Endothelial cell of umbilical vein (primary cell): ENCODE results near the gene SYNDIG1. TPM values are rescaled to one million over a fixed set of nuclear protein-coding genes. Genes with fewer than 3 reads are reported as not detected.

Experiments used
- BruUV-seq: library from RNA; stranded (reverse); fragments of 400-500 nt; replicated peaks from 2 replicates; lab custom pipeline; 2021; lab: Mats Ljungman, UMichigan
- CTCF ChIA-PET: fragments of 300-600, 350-600 bp; sonication (Branson Sonifier 250); formaldehyde crosslinking; loops from one replicate; lab custom pipeline; 2021; ENCODE audit warnings: antibody characterized with exemption, inconsistent platforms; lab: Charles Lee
- POLR2A ChIA-PET: fragments of 300-600, 350-600 bp; sonication (Branson Sonifier 250); formaldehyde crosslinking; loops from one replicate; lab custom pipeline; 2021; ENCODE audit warnings: antibody characterized with exemption, inconsistent platforms; lab: Charles Lee
- DNase-seq: peaks from one replicate; pipeline ENCODE4 v3.0.0-alpha.2; 2011; ENCODE audit warnings: low read depth, low spot score
- FAIRE-seq: peaks from 2 replicates; lab custom pipeline; 2011; peaks lifted over from hg19 to GRCh38; lab: Jason Lieb, UNC
- H2AFZ ChIP-seq: 2 replicates; pipeline ENCODE4 v1.6.0; 2012; ENCODE audit warnings: low read depth, low read length, control low read depth, inconsistent platforms
- H3K27ac ChIP-seq: 2 replicates; pipeline ENCODE4 v1.5.1; 2011; ENCODE audit warnings: low read depth, mild to moderate bottlenecking, control low read depth, low read length, moderate library complexity; ENCODE audit not compliant: insufficient read depth
- H3K27me3 ChIP-seq, 2 experiments: 2 replicates each; pipeline versions ENCODE4 v1.6.0 to v1.6.1; 2011; ENCODE audit warnings: low read length in 2 of 2, mixed read lengths in 1 of 2; ENCODE audit not compliant: control insufficient read depth in 2 of 2, insufficient read depth in 2 of 2
- H3K36me3 ChIP-seq, 2 experiments: 2 replicates in 1 of 2; 3 replicates in 1 of 2; pipeline ENCODE4 v1.5.1; 2011; ENCODE audit warnings: low read length in 2 of 2, mild to moderate bottlenecking in 1 of 2, moderate library complexity in 1 of 2; ENCODE audit not compliant: control insufficient read depth in 2 of 2, insufficient read depth in 2 of 2; ENCODE audit errors: extremely low read depth in 1 of 2
- H3K4me1 ChIP-seq: 3 replicates; pipeline ENCODE4 v1.5.1; 2011; ENCODE audit warnings: mild to moderate bottlenecking, low read length; ENCODE audit not compliant: control insufficient read depth, insufficient read depth; ENCODE audit errors: extremely low read depth
- H3K4me2 ChIP-seq: 2 replicates; pipeline ENCODE4 v1.6.1; 2011; ENCODE audit warnings: low read length, control low read depth, mixed read lengths; ENCODE audit not compliant: insufficient read depth
- H3K4me3 ChIP-seq, 3 experiments: fragments of 200-600 bp in 1 of 3; sonication (generic), shearing (Covaris generic) in 1 of 3; replicated peaks in 1 of 3; 2 replicates each; pipeline ENCODE4 v1.5.1; 2011 to 2016; ENCODE audit warnings: control low read depth in 3 of 3, low read length in 3 of 3, mild to moderate bottlenecking in 2 of 3, inconsistent platforms in 1 of 3, low read depth in 1 of 3, moderate library complexity in 1 of 3; ENCODE audit not compliant: insufficient read depth in 1 of 3
- H3K79me2 ChIP-seq: 2 replicates; pipeline ENCODE4 v1.6.0; 2012; ENCODE audit warnings: low read length, inconsistent platforms; ENCODE audit not compliant: control insufficient read depth, insufficient read depth
- H3K9ac ChIP-seq: replicated peaks from 2 replicates; pipeline ENCODE3; 2011; ENCODE audit warnings: low read length, control low read depth; ENCODE audit not compliant: insufficient read depth; ENCODE audit errors: extremely low read depth
- H3K9me1 ChIP-seq: replicated peaks from 3 replicates; pipeline ENCODE4 v1.6.0; 2011; ENCODE audit warnings: mild to moderate bottlenecking, low read length; ENCODE audit not compliant: control insufficient read depth, insufficient read depth; ENCODE audit errors: extremely low read depth
- H3K9me3 ChIP-seq: replicated peaks from 2 replicates; pipeline ENCODE4 v1.5.1; 2012; ENCODE audit warnings: low read length, inconsistent platforms; ENCODE audit not compliant: control insufficient read depth, insufficient read depth
- H4K20me1 ChIP-seq: replicated peaks from 2 replicates; pipeline ENCODE3; 2011; ENCODE audit warnings: mild to moderate bottlenecking, low read length; ENCODE audit not compliant: control insufficient read depth, insufficient read depth; ENCODE audit errors: extremely low read depth
- EZH2 ChIP-seq: IDR thresholded peaks from 2 replicates; pipeline ENCODE4 v1.6.1; 2012; ENCODE audit warnings: borderline replicate concordance, low read depth, mild to moderate bottlenecking, moderate library complexity, low read length, inconsistent platforms; ENCODE audit not compliant: severe bottlenecking
- FOS ChIP-seq: IDR thresholded peaks from 2 replicates; pipeline ENCODE4 v1.6.1; 2011; ENCODE audit warnings: mild to moderate bottlenecking, low read length, moderate library complexity, borderline replicate concordance; ENCODE audit not compliant: insufficient read depth
- JUN ChIP-seq: IDR thresholded peaks from 2 replicates; pipeline ENCODE4 v1.6.1; 2011; ENCODE audit warnings: borderline replicate concordance, low read depth; ENCODE audit not compliant: insufficient read length, insufficient read depth
- MAX ChIP-seq: IDR thresholded peaks from 2 replicates; pipeline ENCODE4 v1.6.1; 2011; ENCODE audit not compliant: insufficient read depth, insufficient read length
- MYC ChIP-seq: IDR thresholded peaks from one replicate; pipeline ENCODE4 v1.6.1; 2011; ENCODE audit warnings: mild to moderate bottlenecking, low read depth, low read length
- POLR2A ChIP-seq: IDR thresholded peaks from 2 replicates; pipeline ENCODE4 v1.6.1; 2012; ENCODE audit warnings: low read depth, mild to moderate bottlenecking, control low read depth, low read length
- POLR2AphosphoS5 ChIP-seq: IDR thresholded peaks from 2 replicates; pipeline ENCODE4 v1.6.1; 2012; ENCODE audit warnings: low read depth, mild to moderate bottlenecking, control low read depth, low read length, moderate library complexity; ENCODE audit not compliant: insufficient read depth
- dilution Hi-C: fragments of 300-500 bp; cut with MboI; formaldehyde crosslinking; loops from one replicate; pipeline ENCODE4 v1.15.0; 2019; ENCODE audit warnings: low sequenced_read_pairs; ENCODE audit not compliant: extremely low pct_ligation_motif_present
- intact Hi-C: fragments of 100-400 bp; cut with micrococcal nuclease; formaldehyde crosslinking; loops from one replicate; pipeline ENCODE4 v1.10.0; 2022
- polyA plus RNA-seq, 4 experiments: library from polyadenylated mRNA; depleted of rRNA in 3 of 4; stranded (reverse) in 3 of 4; unstranded in 1 of 4; fragments of >200 nt; gene quantifications; 2 replicates each; pipeline versions ENCODE4 v1.2.1 to v1.2.3, GENCODE V29; 2011 to 2012; ENCODE audit warnings: missing spikeins in 1 of 4
- total RNA-seq: library from RNA; stranded (reverse); gene quantifications from 2 replicates; pipeline ENCODE4 v1.2.3, GENCODE V29; 2021
- TF ChIP-seq, protein P1 (sequence below), 2 donors: IDR thresholded peaks; 1 replicate in 1 of 2; 2 replicates in 1 of 2; pipeline ENCODE4 v1.5.1; 2011; ENCODE audit warnings: low read length in 2 of 2, mild to moderate bottlenecking in 2 of 2, moderate library complexity in 2 of 2, control low read depth in 1 of 2, inconsistent platforms in 1 of 2, low read depth in 1 of 2; ENCODE audit not compliant: insufficient read depth in 1 of 2; ENCODE audit errors: extremely low read depth in 1 of 2

The SYNDIG1 gene
- total and polyA plus RNA-seq, 2 donors (not counting 3 experiments of a cell fraction or from before 2014, with no cell fraction given), result not detected

DNA sequence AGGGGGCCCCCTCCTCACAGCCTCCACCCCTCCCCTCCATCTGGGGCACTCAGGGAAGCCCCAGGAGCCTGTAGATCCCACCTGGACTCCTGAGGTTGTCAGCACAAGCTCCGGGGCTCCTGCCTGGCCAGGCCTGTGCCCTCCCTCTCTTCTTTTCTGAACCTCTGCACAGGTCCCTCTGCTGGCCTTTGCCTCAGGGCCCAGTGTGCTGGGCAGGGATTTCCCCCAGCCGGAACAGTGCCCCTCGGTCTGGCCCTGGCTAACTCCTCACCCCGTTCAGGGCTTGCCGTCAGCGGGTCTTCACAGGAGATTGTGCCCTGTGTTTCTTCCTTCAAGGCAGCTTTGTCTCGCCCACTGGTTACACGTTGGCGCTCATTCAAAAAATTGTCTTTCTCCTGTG lies 64.9 kb downstream of the SYNDIG1 start:
- BruUV-seq, result no TSS peak
- no peak for FAIRE-seq
- H2AFZ ChIP-seq, result no peak overlapping the region
- POLR2A ChIA-PET, result interaction anchor here (0.5 kb wide), 1 partner anchor 326 kb away, joined by 3 read pairs; no protein-coding TSS in a partner anchor
- H3K36me3 ChIP-seq, result no peaks in the 10 kb centered on the region
- H3K4me3 ChIP-seq, result no peak overlapping the region
- peaks cover 7% of the 10 kb centered on the region for H3K9me3 ChIP-seq
- H3K4me1 ChIP-seq, result no peaks in the 10 kb centered on the region
- no peaks in the 10 kb centered on the region for H4K20me1 ChIP-seq
- CTCF ChIA-PET, result no interaction called here
- dilution Hi-C loops (no loop called here), intact Hi-C loops (no loop called here)
- TF ChIP-seq MAX (no peak), JUN (no peak), EZH2 (no peak), POLR2A (no peak), POLR2AphosphoS5 (no peak)
- H3K9me1 ChIP-seq, result no peaks in the 10 kb centered on the region
- H3K79me2 ChIP-seq, result no peaks in the 10 kb centered on the region
- H3K27me3 ChIP-seq, result no peaks in the 10 kb centered on the region
- no peak overlapping the region for H3K27ac ChIP-seq
- DNase-seq, result no peak
- H3K9ac ChIP-seq, result no peak overlapping the region
- H3K4me2 ChIP-seq, result no peak overlapping the region

- POLR2A ChIA-PET, result no interaction called here
- Histone ChIP-seq H3K4me2 (no peak overlapping the region), H3K79me2 (no peaks in the 10 kb centered on the region), H3K27ac (no peak overlapping the region), H2AFZ (no peak overlapping the region), H3K4me1 (no peaks in the 10 kb centered on the region), H3K4me3 (no peak overlapping the region), H3K9me1 (no peaks in the 10 kb centered on the region), H3K9ac (no peak overlapping the region), H4K20me1 (no peaks in the 10 kb centered on the region), H3K36me3 (no peaks in the 10 kb centered on the region), H3K9me3 (peaks cover 2% of the 10 kb centered on the region), H3K27me3 (no peaks in the 10 kb centered on the region)
- no TSS peak for BruUV-seq
- CTCF ChIA-PET, result no interaction called here
- TF ChIP-seq FOS, result no peak
- TF ChIP-seq MAX, result no peak
- no peak for TF ChIP-seq MYC
- no peak for TF ChIP-seq JUN
- TF ChIP-seq, protein P1, sequence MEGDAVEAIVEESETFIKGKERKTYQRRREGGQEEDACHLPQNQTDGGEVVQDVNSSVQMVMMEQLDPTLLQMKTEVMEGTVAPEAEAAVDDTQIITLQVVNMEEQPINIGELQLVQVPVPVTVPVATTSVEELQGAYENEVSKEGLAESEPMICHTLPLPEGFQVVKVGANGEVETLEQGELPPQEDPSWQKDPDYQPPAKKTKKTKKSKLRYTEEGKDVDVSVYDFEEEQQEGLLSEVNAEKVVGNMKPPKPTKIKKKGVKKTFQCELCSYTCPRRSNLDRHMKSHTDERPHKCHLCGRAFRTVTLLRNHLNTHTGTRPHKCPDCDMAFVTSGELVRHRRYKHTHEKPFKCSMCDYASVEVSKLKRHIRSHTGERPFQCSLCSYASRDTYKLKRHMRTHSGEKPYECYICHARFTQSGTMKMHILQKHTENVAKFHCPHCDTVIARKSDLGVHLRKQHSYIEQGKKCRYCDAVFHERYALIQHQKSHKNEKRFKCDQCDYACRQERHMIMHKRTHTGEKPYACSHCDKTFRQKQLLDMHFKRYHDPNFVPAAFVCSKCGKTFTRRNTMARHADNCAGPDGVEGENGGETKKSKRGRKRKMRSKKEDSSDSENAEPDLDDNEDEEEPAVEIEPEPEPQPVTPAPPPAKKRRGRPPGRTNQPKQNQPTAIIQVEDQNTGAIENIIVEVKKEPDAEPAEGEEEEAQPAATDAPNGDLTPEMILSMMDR (IDR thresholded peaks at IDR 0.05; ENCODE audit: extremely low read depth in 1 of 2, insufficient read depth in 1 of 2, low read depth in 1 of 2, low read length in 2 of 2), result no peak
- TF ChIP-seq POLR2A, result no peak
- TF ChIP-seq POLR2AphosphoS5, result no peak
- DNase-seq (no peak), FAIRE-seq (no peak)
- dilution Hi-C loops, result no loop called here
- intact Hi-C loops, result no loop called here
Observed at GRCh38 chr20:24535941-24536730, 66.7 kb downstream of the SYNDIG1 start.
